GM23338 (cell line): ENCODE measurements around the gene ITGB6. TPM values are rescaled to one million over a fixed set of nuclear protein-coding genes. Genes with fewer than 3 reads are reported as not detected.

Source experiments
- ATAC-seq: fragments of 200-7000 bp; cut with Tn5 transposase; 3 replicates; pipeline ENCODE4 v1.9.1; 2020
- DNase-seq: peaks from one replicate; pipeline ENCODE4 v3.0.0-alpha.2; 2015; ENCODE audit warnings: low spot score
- H2AFZ ChIP-seq: fragments of 200-600 bp; sonication (generic); 2 replicates; pipeline ENCODE4 v1.8.0; 2016; ENCODE audit warnings: antibody characterized with exemption, mild to moderate bottlenecking, moderate library complexity
- H3F3A ChIP-seq: fragments of 200-600 bp; sonication (generic); replicated peaks from 2 replicates; pipeline ENCODE4 v1.8.0; 2017; ENCODE audit warnings: antibody characterized with exemption, mixed run types, low read depth
- H3K27ac ChIP-seq: fragments of 200-600 bp; sonication (generic); 2 replicates; pipeline ENCODE4 v1.6.1; 2016; ENCODE audit warnings: low read depth
- H3K27me3 ChIP-seq: fragments of 200-600 bp; sonication (generic); 2 replicates; pipeline ENCODE4 v1.8.0; 2016; ENCODE audit warnings: mild to moderate bottlenecking, mixed run types, moderate library complexity; ENCODE audit not compliant: insufficient read depth
- H3K36me3 ChIP-seq: fragments of 200-600 bp; sonication (generic); 2 replicates; pipeline ENCODE4 v1.8.0; 2016; ENCODE audit warnings: mild to moderate bottlenecking; ENCODE audit not compliant: insufficient read depth
- H3K4me1 ChIP-seq: fragments of 200-600 bp; sonication (generic); 2 replicates; pipeline ENCODE4 v1.8.0; 2016; ENCODE audit warnings: mild to moderate bottlenecking, moderate library complexity; ENCODE audit not compliant: insufficient read depth
- H3K4me2 ChIP-seq: fragments of 200-600 bp; sonication (generic); 2 replicates; pipeline ENCODE4 v1.7.1; 2017; ENCODE audit warnings: mixed run types
- H3K4me3 ChIP-seq: fragments of 200-600 bp; sonication (generic); 2 replicates; pipeline ENCODE4 v1.6.1; 2016; ENCODE audit warnings: mixed run types
- H3K79me2 ChIP-seq: fragments of 200-600 bp; sonication (generic); replicated peaks from 2 replicates; pipeline ENCODE4 v1.8.0; 2017; ENCODE audit warnings: mild to moderate bottlenecking; ENCODE audit not compliant: insufficient read depth
- H3K9me2 ChIP-seq: fragments of 200-600 bp; sonication (generic); 2 replicates; pipeline ENCODE4 v1.8.0; 2017; ENCODE audit not compliant: insufficient read depth
- H4K20me1 ChIP-seq: fragments of 200-600 bp; sonication (generic); replicated peaks from 2 replicates; pipeline ENCODE4 v1.8.0; 2017; ENCODE audit warnings: mild to moderate bottlenecking; ENCODE audit not compliant: insufficient read depth
- H3K27ac Mint-ChIP-seq: 2 replicates; pipeline ENCODE4 v1.8.0; 2020; ENCODE audit warnings: inconsistent platforms, mild to moderate bottlenecking, moderate library complexity, mixed read lengths
- H3K27me3 Mint-ChIP-seq: 3 replicates; pipeline ENCODE4 v1.8.0; 2022; ENCODE audit warnings: low read depth, mild to moderate bottlenecking, moderate library complexity, mixed read lengths, inconsistent platforms; ENCODE audit not compliant: insufficient read depth, poor library complexity
- H3K36me3 Mint-ChIP-seq: 3 replicates; pipeline ENCODE4 v1.8.0; 2021; ENCODE audit warnings: low read depth, mild to moderate bottlenecking, inconsistent platforms, moderate library complexity, mixed read lengths
- H3K4me1 Mint-ChIP-seq: 3 replicates; pipeline ENCODE4 v1.8.0; 2020; ENCODE audit warnings: mild to moderate bottlenecking, inconsistent platforms, mixed read lengths
- H3K4me3 Mint-ChIP-seq: 3 replicates; pipeline ENCODE4 v1.8.0; 2021; ENCODE audit warnings: moderate library complexity, mild to moderate bottlenecking, inconsistent platforms, mixed read lengths
- H3K9me3 Mint-ChIP-seq: 3 replicates; pipeline ENCODE4 v1.8.0; 2020; ENCODE audit warnings: moderate library complexity, mild to moderate bottlenecking, inconsistent platforms, mixed read lengths
- CREB1 ChIP-seq: fragments of 250-450 bp; sonication (Bioruptor Pico); IDR thresholded peaks from 2 replicates; pipeline ENCODE4 v1.5.0; 2020; ENCODE audit warnings: low read depth, mild to moderate bottlenecking, moderate library complexity
- EZH2 ChIP-seq: fragments of 200-600 bp; sonication (generic); IDR thresholded peaks from one replicate; pipeline ENCODE4 v1.8.0; 2017; ENCODE audit warnings: antibody characterized with exemption, mild to moderate bottlenecking, low read depth; ENCODE audit not compliant: unreplicated experiment
- JUNB ChIP-seq: IDR thresholded peaks from one replicate; pipeline ENCODE4 v1.6.1; 2016; ENCODE audit warnings: antibody characterized with exemption; ENCODE audit not compliant: unreplicated experiment
- NANOG ChIP-seq: IDR thresholded peaks from 2 replicates; pipeline ENCODE4 v1.6.1; 2016; ENCODE audit warnings: antibody characterized with exemption, borderline replicate concordance
- POLR2AphosphoS5 ChIP-seq: IDR thresholded peaks from 2 replicates; pipeline ENCODE4 v1.6.1; 2016; ENCODE audit warnings: antibody characterized with exemption, low read depth
- STAT1 ChIP-seq: IDR thresholded peaks from one replicate; pipeline ENCODE4 v1.6.1; 2016; ENCODE audit warnings: antibody characterized with exemption; ENCODE audit not compliant: unreplicated experiment
- ZNF114 ChIP-seq: fragments of 250-450 bp; sonication (Bioruptor Pico); IDR thresholded peaks from 2 replicates; pipeline ENCODE4 v1.5.0; 2020; ENCODE audit warnings: mild to moderate bottlenecking, moderate library complexity
- polyA plus RNA-seq: library from polyadenylated mRNA; unstranded; fragments of >200 nt; fragmentation: Nextera tagmentation; extraction: Ambion mirVana; gene quantifications from 2 replicates; pipeline ENCODE4 v1.2.1, GENCODE V29; 2016
- total RNA-seq: library from RNA; depleted of rRNA; stranded (reverse); fragments of >200 nt; shearing (Covaris generic); gene quantifications from 2 replicates; pipeline ENCODE4 v1.2.3, GENCODE V29; 2014
- TF ChIP-seq, protein P1 (sequence below), 2 experiments: fragments of 200-600 bp in 1 of 2; sonication (generic) in 1 of 2; conservative IDR thresholded peaks; 2 replicates each; pipeline versions ENCODE4 v1.5.1 to v1.6.1; 2016 to 2017; ENCODE audit warnings: antibody characterized with exemption in 2 of 2, low read depth in 2 of 2, mild to moderate bottlenecking in 2 of 2, moderate library complexity in 1 of 2
- TF ChIP-seq, protein P2 (sequence below): fragments of 250-450 bp; sonication (Bioruptor Pico); IDR thresholded peaks from 2 replicates; pipeline ENCODE4 v1.5.0; 2020; ENCODE audit warnings: mild to moderate bottlenecking, moderate library complexity
- TF ChIP-seq, protein P3 (sequence below): IDR thresholded peaks from 2 replicates; pipeline ENCODE4 v1.6.1; 2016; ENCODE audit warnings: antibody characterized with exemption

ITGB6 gene
- total and polyA plus RNA-seq, 2 experiments from 2014 or later, result not detected

DNA sequence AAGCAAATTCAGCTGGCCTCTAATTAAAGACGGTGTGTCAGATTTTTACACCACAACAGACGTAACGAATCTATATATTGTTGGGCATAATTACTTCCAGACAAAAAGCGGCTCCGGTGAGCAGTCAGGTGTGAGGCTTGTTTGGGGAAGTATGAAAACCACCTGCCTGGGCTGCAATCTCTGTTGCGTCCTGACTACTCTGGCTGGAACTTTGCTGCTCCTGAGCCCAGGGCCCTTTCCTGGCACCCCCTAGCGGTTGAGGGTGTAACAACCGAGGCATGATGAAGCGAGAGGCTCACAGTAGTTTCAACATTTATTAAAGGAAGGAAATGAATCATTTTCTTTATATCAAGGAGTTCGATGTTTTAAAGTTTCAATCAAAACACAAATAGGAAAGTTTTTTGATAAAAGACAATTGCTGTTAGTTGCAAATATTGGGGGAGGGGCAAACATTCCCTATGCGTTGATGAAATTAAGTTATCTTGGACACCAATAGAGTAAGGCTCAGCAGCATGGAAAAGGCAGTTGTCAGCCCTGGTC lies 10.6 kb upstream of the ITGB6 start:
- H3K36me3 ChIP-seq, result no peaks in the 10 kb centered on the region
- H3K27me3 ChIP-seq, result no peaks in the 10 kb centered on the region
- H3K27ac Mint-ChIP-seq, result no peak overlapping the region
- no peaks in the 10 kb centered on the region for H3F3A ChIP-seq
- H4K20me1 ChIP-seq, result no peaks in the 10 kb centered on the region
- no peak overlapping the region for H3K4me3 Mint-ChIP-seq
- no peak overlapping the region for H2AFZ ChIP-seq
- peak; percentile 86 for DNase-seq
- no peaks in the 10 kb centered on the region for H3K36me3 Mint-ChIP-seq
- H3K9me2 ChIP-seq, result 0 out of 2 replicates have a peak, but pooled peaks cover 1% of the 10 kb centered on the region
- no peak overlapping the region for H3K27ac ChIP-seq
- ATAC-seq, result peak; percentile 97
- H3K27me3 Mint-ChIP-seq, result peaks cover 4% of the 10 kb centered on the region
- H3K79me2 ChIP-seq, result no peaks in the 10 kb centered on the region
- peaks cover 7% of the 10 kb centered on the region; the same call in 2 of the 3 replicates for H3K9me3 Mint-ChIP-seq
- no peaks in the 10 kb centered on the region; the same call in 1 of the 3 replicates for H3K4me1 Mint-ChIP-seq
- H3K4me1 ChIP-seq, result no peaks in the 10 kb centered on the region
- H3K4me3 ChIP-seq, result no peak overlapping the region
- H3K4me2 ChIP-seq, result no peak overlapping the region
- TF ChIP-seq, protein P1, sequence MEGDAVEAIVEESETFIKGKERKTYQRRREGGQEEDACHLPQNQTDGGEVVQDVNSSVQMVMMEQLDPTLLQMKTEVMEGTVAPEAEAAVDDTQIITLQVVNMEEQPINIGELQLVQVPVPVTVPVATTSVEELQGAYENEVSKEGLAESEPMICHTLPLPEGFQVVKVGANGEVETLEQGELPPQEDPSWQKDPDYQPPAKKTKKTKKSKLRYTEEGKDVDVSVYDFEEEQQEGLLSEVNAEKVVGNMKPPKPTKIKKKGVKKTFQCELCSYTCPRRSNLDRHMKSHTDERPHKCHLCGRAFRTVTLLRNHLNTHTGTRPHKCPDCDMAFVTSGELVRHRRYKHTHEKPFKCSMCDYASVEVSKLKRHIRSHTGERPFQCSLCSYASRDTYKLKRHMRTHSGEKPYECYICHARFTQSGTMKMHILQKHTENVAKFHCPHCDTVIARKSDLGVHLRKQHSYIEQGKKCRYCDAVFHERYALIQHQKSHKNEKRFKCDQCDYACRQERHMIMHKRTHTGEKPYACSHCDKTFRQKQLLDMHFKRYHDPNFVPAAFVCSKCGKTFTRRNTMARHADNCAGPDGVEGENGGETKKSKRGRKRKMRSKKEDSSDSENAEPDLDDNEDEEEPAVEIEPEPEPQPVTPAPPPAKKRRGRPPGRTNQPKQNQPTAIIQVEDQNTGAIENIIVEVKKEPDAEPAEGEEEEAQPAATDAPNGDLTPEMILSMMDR (conservative IDR thresholded peaks at IDR 0.05; ENCODE audit: low read depth in 2 of 2), result peak; percentile 94 to 97
- TF ChIP-seq NANOG (no peak), STAT1 (no peak), POLR2AphosphoS5 (no peak), ZNF114 (CRISPR knock-in tag) (no peak)

DNA sequence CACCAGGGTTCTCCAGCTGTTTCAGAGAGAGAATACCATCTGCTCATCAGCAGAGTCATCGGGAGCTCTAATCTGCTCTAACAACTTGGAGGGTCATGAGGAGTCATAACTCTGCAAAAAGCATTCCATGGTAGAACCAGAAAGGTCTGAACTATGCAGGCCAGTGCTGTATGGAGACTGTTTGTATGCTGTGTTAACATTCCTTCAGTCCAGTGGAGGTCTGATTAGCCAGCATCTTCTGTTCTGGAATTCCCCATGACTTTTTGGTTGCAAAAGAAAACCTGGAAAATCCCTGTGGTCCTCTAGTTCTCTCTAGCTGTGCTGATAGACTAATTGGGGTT lies 9.4 kb upstream of the ITGB6 start:
- no peak overlapping the region for H3K4me3 ChIP-seq
- no peak overlapping the region for H3K27ac ChIP-seq
- H4K20me1 ChIP-seq, result no peaks in the 10 kb centered on the region
- no peaks in the 10 kb centered on the region for H3K9me2 ChIP-seq
- H3K4me1 ChIP-seq, result no peaks in the 10 kb centered on the region
- H3K4me1 Mint-ChIP-seq, result no peaks in the 10 kb centered on the region; the same call in 2 of the 3 replicates
- peaks cover 4% of the 10 kb centered on the region for H3K27me3 Mint-ChIP-seq
- H3K4me3 Mint-ChIP-seq, result no peak overlapping the region
- H3K36me3 ChIP-seq, result no peaks in the 10 kb centered on the region
- no peaks in the 10 kb centered on the region for H3K27me3 ChIP-seq
- H3K27ac Mint-ChIP-seq, result no peak overlapping the region
- H3K36me3 Mint-ChIP-seq, result no peaks in the 10 kb centered on the region
- no peak overlapping the region for H3K4me2 ChIP-seq
- ATAC-seq, result no peak
- H2AFZ ChIP-seq, result no peak overlapping the region
- no peak for DNase-seq
- no peaks in the 10 kb centered on the region for H3K79me2 ChIP-seq
- H3F3A ChIP-seq, result no peaks in the 10 kb centered on the region
- peaks cover 7% of the 10 kb centered on the region; the same call in 2 of the 3 replicates for H3K9me3 Mint-ChIP-seq
- TF ChIP-seq NANOG (no peak), STAT1 (no peak), POLR2AphosphoS5 (no peak), EZH2 (no peak), CREB1 (CRISPR knock-in tag) (no peak), JUNB (no peak), ZNF114 (CRISPR knock-in tag) (no peak)
- TF ChIP-seq, protein P2, sequence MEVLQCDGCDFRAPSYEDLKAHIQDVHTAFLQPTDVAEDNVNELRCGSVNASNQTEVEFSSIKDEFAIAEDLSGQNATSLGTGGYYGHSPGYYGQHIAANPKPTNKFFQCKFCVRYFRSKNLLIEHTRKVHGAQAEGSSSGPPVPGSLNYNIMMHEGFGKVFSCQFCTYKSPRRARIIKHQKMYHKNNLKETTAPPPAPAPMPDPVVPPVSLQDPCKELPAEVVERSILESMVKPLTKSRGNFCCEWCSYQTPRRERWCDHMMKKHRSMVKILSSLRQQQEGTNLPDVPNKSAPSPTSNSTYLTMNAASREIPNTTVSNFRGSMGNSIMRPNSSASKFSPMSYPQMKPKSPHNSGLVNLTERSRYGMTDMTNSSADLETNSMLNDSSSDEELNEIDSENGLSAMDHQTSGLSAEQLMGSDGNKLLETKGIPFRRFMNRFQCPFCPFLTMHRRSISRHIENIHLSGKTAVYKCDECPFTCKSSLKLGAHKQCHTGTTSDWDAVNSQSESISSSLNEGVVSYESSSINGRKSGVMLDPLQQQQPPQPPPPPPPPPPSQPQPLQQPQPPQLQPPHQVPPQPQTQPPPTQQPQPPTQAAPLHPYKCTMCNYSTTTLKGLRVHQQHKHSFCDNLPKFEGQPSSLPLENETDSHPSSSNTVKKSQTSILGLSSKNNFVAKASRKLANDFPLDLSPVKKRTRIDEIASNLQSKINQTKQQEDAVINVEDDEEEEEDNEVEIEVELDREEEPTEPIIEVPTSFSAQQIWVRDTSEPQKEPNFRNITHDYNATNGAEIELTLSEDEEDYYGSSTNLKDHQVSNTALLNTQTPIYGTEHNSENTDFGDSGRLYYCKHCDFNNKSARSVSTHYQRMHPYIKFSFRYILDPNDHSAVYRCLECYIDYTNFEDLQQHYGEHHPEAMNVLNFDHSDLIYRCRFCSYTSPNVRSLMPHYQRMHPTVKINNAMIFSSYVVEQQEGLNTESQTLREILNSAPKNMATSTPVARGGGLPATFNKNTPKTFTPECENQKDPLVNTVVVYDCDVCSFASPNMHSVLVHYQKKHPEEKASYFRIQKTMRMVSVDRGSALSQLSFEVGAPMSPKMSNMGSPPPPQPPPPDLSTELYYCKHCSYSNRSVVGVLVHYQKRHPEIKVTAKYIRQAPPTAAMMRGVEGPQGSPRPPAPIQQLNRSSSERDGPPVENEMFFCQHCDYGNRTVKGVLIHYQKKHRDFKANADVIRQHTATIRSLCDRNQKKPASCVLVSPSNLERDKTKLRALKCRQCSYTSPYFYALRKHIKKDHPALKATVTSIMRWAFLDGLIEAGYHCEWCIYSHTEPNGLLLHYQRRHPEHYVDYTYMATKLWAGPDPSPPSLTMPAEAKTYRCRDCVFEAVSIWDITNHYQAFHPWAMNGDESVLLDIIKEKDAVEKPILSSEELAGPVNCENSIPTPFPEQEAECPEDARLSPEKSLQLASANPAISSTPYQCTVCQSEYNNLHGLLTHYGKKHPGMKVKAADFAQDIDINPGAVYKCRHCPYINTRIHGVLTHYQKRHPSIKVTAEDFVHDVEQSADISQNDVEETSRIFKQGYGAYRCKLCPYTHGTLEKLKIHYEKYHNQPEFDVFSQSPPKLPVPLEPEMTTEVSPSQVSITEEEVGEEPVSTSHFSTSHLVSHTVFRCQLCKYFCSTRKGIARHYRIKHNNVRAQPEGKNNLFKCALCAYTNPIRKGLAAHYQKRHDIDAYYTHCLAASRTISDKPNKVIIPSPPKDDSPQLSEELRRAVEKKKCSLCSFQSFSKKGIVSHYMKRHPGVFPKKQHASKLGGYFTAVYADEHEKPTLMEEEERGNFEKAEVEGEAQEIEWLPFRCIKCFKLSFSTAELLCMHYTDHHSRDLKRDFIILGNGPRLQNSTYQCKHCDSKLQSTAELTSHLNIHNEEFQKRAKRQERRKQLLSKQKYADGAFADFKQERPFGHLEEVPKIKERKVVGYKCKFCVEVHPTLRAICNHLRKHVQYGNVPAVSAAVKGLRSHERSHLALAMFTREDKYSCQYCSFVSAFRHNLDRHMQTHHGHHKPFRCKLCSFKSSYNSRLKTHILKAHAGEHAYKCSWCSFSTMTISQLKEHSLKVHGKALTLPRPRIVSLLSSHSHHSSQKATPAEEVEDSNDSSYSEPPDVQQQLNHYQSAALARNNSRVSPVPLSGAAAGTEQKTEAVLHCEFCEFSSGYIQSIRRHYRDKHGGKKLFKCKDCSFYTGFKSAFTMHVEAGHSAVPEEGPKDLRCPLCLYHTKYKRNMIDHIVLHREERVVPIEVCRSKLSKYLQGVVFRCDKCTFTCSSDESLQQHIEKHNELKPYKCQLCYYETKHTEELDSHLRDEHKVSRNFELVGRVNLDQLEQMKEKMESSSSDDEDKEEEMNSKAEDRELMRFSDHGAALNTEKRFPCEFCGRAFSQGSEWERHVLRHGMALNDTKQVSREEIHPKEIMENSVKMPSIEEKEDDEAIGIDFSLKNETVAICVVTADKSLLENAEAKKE (CRISPR knock-in tag), result no peak
- TF ChIP-seq, protein P1 (conservative IDR thresholded peaks at IDR 0.05; ENCODE audit: low read depth in 2 of 2), result no peak
- TF ChIP-seq, protein P3, sequence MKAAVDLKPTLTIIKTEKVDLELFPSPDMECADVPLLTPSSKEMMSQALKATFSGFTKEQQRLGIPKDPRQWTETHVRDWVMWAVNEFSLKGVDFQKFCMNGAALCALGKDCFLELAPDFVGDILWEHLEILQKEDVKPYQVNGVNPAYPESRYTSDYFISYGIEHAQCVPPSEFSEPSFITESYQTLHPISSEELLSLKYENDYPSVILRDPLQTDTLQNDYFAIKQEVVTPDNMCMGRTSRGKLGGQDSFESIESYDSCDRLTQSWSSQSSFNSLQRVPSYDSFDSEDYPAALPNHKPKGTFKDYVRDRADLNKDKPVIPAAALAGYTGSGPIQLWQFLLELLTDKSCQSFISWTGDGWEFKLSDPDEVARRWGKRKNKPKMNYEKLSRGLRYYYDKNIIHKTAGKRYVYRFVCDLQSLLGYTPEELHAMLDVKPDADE, result no peak
